Ureter (tissue), 1 donor: ENCODE results near the gene PTPN9. TPM values are rescaled to one million over a fixed set of nuclear protein-coding genes. Genes with fewer than 3 reads are reported as not detected.
"Not testable (repeated sequence)": the region's sequence is repeated elsewhere in the genome, so short reads cannot be mapped to it uniquely, and the experiment has no call there.

ENCODE experiments used
- DNase-seq: peaks from one replicate; pipeline ENCODE4 v3.0.0-alpha.2; 2020; ENCODE audit warnings: low spot score
- total RNA-seq: library from RNA; stranded (reverse); gene quantifications from one replicate; pipeline ENCODE4 v1.2.4, GENCODE V29; 2023
- donor health status: DM: yes; HTN: yes; CAD: no.

The PTPN9 gene
- total RNA-seq, 1 donor from 2014 or later, result 37.9 TPM

DNA sequence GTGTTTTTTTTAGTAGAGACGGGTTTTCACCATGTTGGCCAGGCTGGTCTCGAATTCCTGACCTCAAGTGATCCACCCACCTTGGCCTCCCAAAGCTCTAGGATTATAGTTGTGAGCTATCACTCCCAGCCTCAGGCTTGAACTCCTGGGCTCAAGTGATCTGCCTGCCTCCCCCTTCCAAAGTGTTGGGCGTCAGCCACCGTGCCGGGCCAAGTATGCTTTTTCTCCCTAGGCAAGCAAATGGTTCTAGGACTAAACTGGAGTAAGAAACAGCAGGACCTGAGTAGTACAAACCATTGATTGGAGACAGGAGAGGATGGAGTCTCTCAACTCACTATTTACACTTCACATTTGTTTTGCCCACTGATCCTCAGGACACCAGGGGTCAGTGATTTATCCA, 4.6 kb upstream of the PTPN9 start:
- DNase-seq, result no peak

DNA sequence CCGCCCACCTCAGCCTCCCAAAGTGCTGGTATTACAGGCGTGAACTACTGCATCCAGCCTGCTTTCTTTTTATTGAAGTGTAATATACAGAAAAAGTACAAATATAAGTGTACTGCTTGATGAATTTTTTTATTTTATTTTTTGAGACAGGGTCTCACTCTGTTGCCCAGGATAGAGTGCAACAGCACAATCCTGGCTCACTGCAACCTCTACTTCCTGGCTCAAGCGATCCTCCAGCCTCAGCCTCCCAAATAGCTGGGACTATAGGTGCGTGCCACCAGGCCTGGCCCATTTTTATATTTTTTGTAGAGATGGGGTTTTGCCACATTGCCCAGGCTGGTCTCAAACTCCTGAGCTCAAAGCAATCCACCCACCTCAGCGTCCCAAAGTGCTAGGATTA, 3.8 kb upstream of the PTPN9 start:
- DNase-seq, result not testable (repeated sequence)

- DNase-seq, result no peak
Measured at GRCh38 chr15:75578173-75578947, 755 bp downstream of the PTPN9 start.

DNA sequence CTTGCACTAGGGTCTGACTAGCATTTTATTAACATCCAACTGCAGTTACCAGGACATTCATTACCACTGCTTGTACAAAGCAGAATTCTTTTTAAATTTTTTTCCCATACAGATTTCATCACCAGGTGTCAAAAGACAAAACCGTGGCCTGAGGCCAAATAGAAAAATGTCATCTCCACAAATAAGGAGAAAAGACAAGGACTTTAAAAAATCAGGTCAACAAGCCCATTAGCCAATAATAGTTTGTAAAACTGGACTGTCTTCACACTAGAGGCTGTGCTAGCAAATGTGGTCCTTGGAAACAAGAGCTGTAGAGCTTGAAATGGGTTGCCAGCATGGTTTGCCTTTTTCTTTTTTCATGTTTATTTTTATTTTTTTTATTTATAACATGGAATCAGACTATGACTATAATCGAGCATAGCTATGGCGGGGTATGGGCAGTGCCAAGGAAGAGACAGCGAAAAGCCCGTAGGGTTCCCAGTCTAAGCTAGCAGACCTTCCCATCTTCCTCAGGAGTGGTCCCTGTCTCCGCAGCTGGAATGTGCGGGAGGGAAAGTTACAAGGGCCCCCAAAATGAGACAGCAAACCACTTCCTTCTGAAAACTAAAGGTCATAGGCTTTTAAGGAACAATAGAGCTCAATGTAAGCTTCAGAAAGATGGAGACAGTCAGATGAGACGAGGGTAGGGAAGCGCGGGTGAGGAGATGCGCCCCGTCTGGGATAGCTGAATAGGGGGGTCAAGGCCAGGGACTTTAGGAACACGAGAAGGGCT, 1.5 kb downstream of the PTPN9 start:
- DNase-seq, result no peak

DNA sequence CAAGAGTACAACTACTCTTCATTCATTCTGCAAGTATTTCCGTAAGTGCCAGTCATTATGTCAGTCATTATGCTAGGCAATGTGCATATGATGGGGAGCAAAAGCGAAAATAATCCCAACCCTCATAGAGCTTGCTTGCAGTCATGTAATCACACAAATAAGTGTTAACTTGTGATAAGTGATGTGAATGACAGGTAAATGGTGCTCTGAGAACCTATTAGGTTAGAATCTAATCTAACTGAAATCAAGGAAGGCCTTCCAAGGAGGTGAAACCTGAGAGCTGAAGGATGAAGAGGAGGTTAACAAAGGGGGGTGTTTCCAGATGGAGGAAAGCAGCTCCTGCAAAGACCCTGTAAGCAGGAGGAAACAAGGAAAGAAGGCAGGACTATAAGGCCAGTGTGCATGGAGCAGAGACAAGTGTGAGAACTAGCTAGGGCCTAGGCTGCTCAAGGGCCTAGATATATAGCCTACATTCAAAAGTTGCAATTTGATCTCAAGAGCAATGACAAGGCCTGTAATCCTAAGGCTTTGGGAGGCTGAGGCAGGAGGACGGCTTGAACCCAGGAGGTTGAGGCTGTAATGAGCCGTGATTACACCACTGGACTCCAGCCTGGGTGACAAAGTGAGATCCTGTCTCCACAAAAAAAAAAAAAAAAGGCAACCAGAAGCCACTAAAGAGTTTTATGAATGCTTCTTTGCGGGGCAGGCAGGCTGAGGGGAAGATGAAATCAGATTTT, 5.3 kb downstream of the PTPN9 start:
- no peak for DNase-seq

DNA sequence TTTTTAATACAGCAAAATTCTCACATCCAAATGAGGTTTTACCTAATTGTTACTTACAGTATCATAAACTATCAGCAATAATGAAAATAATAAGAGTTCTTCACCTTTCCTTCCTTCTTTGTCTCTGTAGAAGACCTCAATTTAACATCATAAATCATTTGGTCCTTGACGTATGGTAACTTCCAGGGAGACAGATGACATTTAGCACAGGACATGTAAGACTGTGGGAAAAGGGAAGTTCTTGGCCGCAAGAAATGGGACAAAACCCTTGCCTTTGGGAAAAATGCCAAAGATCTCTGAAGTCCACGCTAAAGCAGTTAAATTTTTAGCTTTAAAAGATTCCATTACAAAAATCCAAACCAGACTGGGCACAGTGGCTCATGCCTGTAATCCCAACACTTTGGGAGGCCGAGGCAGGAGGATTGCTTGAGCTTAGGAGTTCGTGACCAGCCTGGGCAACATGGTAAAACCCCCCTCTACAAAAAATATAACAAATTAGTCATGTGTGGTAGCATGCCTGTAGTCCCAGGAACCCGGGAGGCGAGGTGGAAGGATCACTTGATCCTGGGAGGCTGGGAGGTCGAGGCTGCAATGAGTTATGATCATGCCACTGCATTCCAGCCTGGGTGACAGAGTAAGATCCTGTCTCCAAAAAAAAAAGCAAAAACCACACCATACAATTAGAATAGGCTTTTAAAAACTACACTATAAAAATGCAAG, 8.8 kb downstream of the PTPN9 start:
- DNase-seq, result no peak

GRCh38 chr15:75565062-75565970, 13.8 kb downstream of the PTPN9 start:
- no peak for DNase-seq

GRCh38 chr15:75561888-75562287, 17.2 kb downstream of the PTPN9 start:
- DNase-seq, result no peak

DNA sequence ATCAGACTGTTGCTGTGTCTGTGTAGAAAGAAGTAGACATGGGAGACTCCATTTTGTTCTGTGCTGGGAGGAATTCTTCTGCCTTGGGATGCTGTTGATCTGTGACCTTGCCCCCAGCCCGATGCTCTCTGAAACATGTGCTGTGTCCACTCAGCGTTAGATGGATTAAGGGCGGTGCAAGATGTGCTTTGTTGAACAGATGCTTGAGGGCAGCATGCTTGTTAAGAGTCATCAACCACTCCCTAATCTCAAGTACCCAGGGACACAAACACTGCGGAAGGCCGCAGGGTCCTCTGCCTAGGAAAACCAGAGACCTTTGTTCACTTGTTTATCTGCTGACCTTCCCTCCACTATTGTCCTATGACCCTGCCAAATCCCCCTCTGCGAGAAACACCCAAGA, 19.8 kb downstream of the PTPN9 start:
- not testable (repeated sequence) for DNase-seq

GRCh38 chr15:75558955-75559354, 20.2 kb downstream of the PTPN9 start:
- DNase-seq, result not testable (repeated sequence)

GRCh38 chr15:75554717-75555116, 24.4 kb downstream of the PTPN9 start:
- no peak for DNase-seq

- no peak for DNase-seq
Measured at GRCh38 chr15:75553659-75554058, 25.5 kb downstream of the PTPN9 start.

- no peak for DNase-seq
Measured at GRCh38 chr15:75551091-75551490, 28.0 kb downstream of the PTPN9 start.

- no peak for DNase-seq
Measured at GRCh38 chr15:75545064-75545463, 34.1 kb downstream of the PTPN9 start.

DNA sequence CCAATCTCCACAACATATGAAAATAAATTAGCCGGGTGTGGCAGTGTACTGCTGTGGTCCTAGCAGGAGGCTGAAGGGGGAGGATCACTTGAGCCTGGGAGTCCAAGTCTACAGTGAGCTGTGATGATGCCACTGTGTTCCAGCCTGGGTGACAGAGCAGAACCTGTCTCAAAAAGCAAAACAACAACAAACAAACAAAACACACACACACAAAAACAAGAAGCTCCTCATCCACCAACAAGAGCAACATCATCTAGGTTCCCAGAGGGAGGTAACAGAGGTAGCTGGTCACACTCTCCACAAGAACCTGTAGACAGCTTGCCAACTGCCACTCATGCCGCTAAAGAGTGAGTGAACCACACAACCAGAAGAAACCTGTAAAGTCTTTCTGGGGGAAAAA, 34.8 kb downstream of the PTPN9 start:
- DNase-seq, result no peak

GRCh38 chr15:75542949-75543545, 36.1 kb downstream of the PTPN9 start:
- DNase-seq, result not testable (repeated sequence)

DNA sequence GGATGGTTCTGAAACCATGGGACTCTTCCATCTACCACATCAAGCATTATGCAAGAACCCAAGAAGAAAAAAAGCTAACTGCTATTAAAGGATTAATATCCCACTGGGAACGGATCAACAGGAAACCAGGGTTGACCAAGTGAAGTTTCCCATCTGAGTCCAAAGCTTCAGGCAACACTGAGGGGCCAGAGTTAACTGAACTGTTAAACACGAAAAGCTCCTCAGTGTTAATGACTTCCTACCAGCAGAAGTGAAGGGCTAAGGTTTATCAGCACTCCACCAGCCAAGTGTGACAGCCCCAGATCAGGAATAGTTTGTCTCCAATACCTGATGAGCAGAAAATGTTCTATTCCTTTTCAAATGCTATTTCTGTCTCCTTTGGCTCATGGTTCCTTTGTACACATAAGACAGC, 36.7 kb downstream of the PTPN9 start:
- no peak for DNase-seq

DNA sequence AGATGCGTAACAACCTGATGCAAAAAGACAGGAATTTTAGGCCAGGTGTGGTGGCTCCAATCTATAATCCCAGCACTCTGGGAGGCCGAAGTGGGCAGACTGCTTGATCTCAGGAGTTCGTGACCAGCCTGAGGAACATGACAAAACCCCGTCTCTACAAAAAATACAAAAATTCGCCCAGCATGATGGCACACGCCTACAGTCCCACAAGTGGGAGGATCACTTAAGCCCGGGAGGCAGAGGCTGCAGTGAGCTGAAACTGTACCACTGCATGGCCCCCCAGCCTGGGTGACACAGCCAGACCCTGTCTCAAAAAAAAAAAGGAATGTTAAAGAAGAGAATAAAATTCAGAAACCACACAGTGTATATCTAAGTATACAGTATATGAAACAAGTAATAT, 40.7 kb downstream of the PTPN9 start:
- DNase-seq, result no peak

DNA sequence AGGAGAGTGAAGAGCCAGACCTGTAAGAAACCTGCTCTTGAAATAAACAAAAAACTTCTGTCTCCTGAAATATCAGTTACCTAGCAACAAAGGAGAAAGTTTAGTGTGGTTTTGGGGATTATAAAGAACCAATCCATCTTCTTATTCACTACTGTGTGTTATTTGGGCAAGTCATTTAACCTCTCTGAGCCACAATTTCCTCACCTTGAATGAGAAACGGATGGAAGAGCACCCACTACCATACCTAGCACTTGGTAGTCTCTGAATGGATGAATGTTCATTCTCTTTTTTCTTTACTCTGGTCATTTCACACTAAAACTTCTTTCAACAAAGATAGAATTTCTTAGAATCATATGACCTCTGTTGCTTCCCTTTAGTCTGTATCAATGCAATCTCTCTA, 45.2 kb downstream of the PTPN9 start:
- no peak for DNase-seq
